K562 (cell line): ENCODE results near the gene CLIP1. TPM values are rescaled to one million over a fixed set of nuclear protein-coding genes. Genes with fewer than 3 reads are reported as not detected.

Source experiments
- ATAC-seq: fragments of 200-7000 bp; cut with Tn5 transposase; 3 replicates; pipeline ENCODE4 v1.9.1; 2020; ENCODE audit warnings: moderate library complexity
- BruUV-seq: library from RNA; stranded (reverse); fragments of 400-500 nt; replicated peaks from 2 replicates; lab custom pipeline; 2021; lab: Mats Ljungman, UMichigan
- CTCF ChIA-PET: fragments of 300-600 bp; formaldehyde crosslinking; extraction: SDS; loops from one replicate; lab custom pipeline; 2021; ENCODE audit warnings: low intra/inter-chr PET ratio; lab: Yijun Ruan, JAX
- POLR2A ChIA-PET: fragments of 300-600, 350-650 bp; sonication (Branson Sonifier 250); formaldehyde crosslinking; extraction: SDS; loops from one replicate; lab custom pipeline; 2021; ENCODE audit warnings: antibody characterized with exemption, inconsistent platforms; lab: Yijun Ruan, JAX
- DNase-seq, 4 experiments: peaks; one replicate each; pipeline versions ENCODE4 v3.0.0 to v3.0.0-alpha.2; 2011 to 2018; ENCODE audit warnings: low spot score in 3 of 4, mixed read lengths in 3 of 4; ENCODE audit errors: extremely low read depth in 1 of 4
- FAIRE-seq: peaks from 2 replicates; lab custom pipeline; 2011; peaks lifted over from hg19 to GRCh38; lab: Jason Lieb, UNC
- H2AFZ ChIP-seq: 2 replicates; pipeline ENCODE4 v1.6.0; 2011; ENCODE audit warnings: low read depth, low read length, control low read depth, inconsistent platforms
- H3K27ac ChIP-seq: fragments of 200-600 bp; 3 replicates; pipeline ENCODE4 v1.8.0; 2011; ENCODE audit warnings: low read depth, mild to moderate bottlenecking, control low read depth, inconsistent platforms, low read length, moderate library complexity, mixed read lengths; ENCODE audit errors: extremely low read depth
- H3K27me3 ChIP-seq, 2 experiments: fragments of 300-600 bp in 1 of 2; 2 replicates in 1 of 2; 3 replicates in 1 of 2; pipeline versions ENCODE4 v1.6.0 to v1.8.0; 2011; ENCODE audit warnings: inconsistent platforms in 2 of 2, low read length in 2 of 2, mild to moderate bottlenecking in 1 of 2, mixed read lengths in 1 of 2, moderate library complexity in 1 of 2; ENCODE audit not compliant: control insufficient read depth in 2 of 2, insufficient read depth in 2 of 2
- H3K36me3 ChIP-seq: fragments of 300-600 bp; 3 replicates; pipeline ENCODE4 v1.8.0; 2011; ENCODE audit warnings: mild to moderate bottlenecking, low read length, inconsistent platforms; ENCODE audit not compliant: control insufficient read depth, insufficient read depth
- H3K4me1 ChIP-seq, 2 experiments: fragments of 200-600 bp in 1 of 2; replicated peaks in 1 of 2; 2 replicates in 1 of 2; 3 replicates in 1 of 2; pipeline versions ENCODE4 v1.5.1 to v1.8.0; 2011; ENCODE audit warnings: inconsistent platforms in 2 of 2, low read length in 2 of 2, mild to moderate bottlenecking in 1 of 2, mixed read lengths in 1 of 2, moderate library complexity in 1 of 2; ENCODE audit not compliant: control insufficient read depth in 2 of 2, insufficient read depth in 2 of 2
- H3K4me2 ChIP-seq: 2 replicates; pipeline ENCODE4 v1.6.1; 2011; ENCODE audit warnings: low read length, control low read depth, inconsistent platforms, mixed read lengths; ENCODE audit not compliant: insufficient read depth
- H3K4me3 ChIP-seq: fragments of 200-600 bp; sonication (generic), shearing (Covaris generic); 2 replicates; pipeline ENCODE4 v1.5.1; 2016; ENCODE audit warnings: control low read depth, inconsistent platforms
- H3K79me2 ChIP-seq: fragments of 200-600 bp; 3 replicates; pipeline ENCODE4 v1.8.0; 2011; ENCODE audit warnings: low read length, inconsistent platforms; ENCODE audit not compliant: control insufficient read depth, insufficient read depth
- H3K9ac ChIP-seq, 2 experiments: 2 replicates each; pipeline versions ENCODE4 v1.6.0 to v1.6.1; 2011; ENCODE audit warnings: low read depth in 2 of 2, low read length in 2 of 2, control low read depth in 1 of 2, inconsistent platforms in 1 of 2, mild to moderate bottlenecking in 1 of 2, mixed read lengths in 1 of 2; ENCODE audit not compliant: insufficient read depth in 1 of 2
- H3K9me1 ChIP-seq: one replicate; pipeline ENCODE4 v1.6.0; 2011; ENCODE audit warnings: inconsistent platforms, mild to moderate bottlenecking, low read length, moderate library complexity; ENCODE audit not compliant: control insufficient read depth, insufficient read depth
- H3K9me3 ChIP-seq: replicated peaks from 2 replicates; pipeline ENCODE4 v1.5.1; 2011; ENCODE audit warnings: low read depth, low read length, inconsistent platforms; ENCODE audit not compliant: control insufficient read depth, insufficient read depth
- H4K20me1 ChIP-seq: replicated peaks from 2 replicates; pipeline ENCODE4 v1.6.1; 2011; ENCODE audit warnings: low read length, inconsistent platforms, mixed read lengths; ENCODE audit not compliant: control insufficient read depth, insufficient read depth
- BRCA1 ChIP-seq, 2 experiments: fragments of 450-650 bp in 1 of 2; sonication (generic) in 1 of 2; formaldehyde crosslinking in 1 of 2; IDR thresholded peaks; 2 replicates each; pipeline versions ENCODE4 v1.5.0 to v1.6.1; 2017 to 2020; ENCODE audit warnings: mild to moderate bottlenecking in 1 of 2, missing genetic modification reagents in 1 of 2
- CBX2 ChIP-seq: fragments of 200-600 bp; sonication (generic); IDR thresholded peaks from one replicate; pipeline ENCODE4 v1.6.1; 2012; ENCODE audit warnings: mild to moderate bottlenecking, low read length, inconsistent platforms; ENCODE audit not compliant: insufficient read depth, poor library complexity, severe bottlenecking
- ELF4 ChIP-seq: fragments of 450-650 bp; formaldehyde crosslinking; IDR thresholded peaks from 2 replicates; pipeline ENCODE4 v1.4.0; 2022; ENCODE audit warnings: missing genetic modification characterization
- EP400 ChIP-seq: fragments of 450-650 bp; IDR thresholded peaks from 2 replicates; pipeline ENCODE4 v1.6.1; 2017; ENCODE audit warnings: antibody characterized with exemption, mild to moderate bottlenecking, moderate library complexity
- ESRRB ChIP-seq: fragments of 250-450 bp; sonication (Bioruptor Pico); IDR thresholded peaks from 2 replicates; pipeline ENCODE4 v1.5.0; 2020; ENCODE audit warnings: mild to moderate bottlenecking, moderate library complexity, borderline replicate concordance
- FOSL1 ChIP-seq: fragments of 200-800 bp; sonication (Bioruptor generic); conservative IDR thresholded peaks from 2 replicates; pipeline ENCODE4 v1.6.1; 2016; ENCODE audit warnings: missing genetic modification characterization, missing compliant biosample characterization
- GTF2E2 ChIP-seq: fragments of 200-800 bp; sonication (Bioruptor generic); IDR thresholded peaks from 2 replicates; pipeline ENCODE4 v1.6.1; 2016; ENCODE audit warnings: missing genetic modification characterization, missing compliant biosample characterization
- HDAC1 ChIP-seq, 2 experiments: fragments of 450-650 bp; IDR thresholded peaks; 2 replicates each; pipeline ENCODE4 v1.6.1; 2016 to 2017; ENCODE audit warnings: inconsistent platforms in 1 of 2, mild to moderate bottlenecking in 1 of 2, moderate library complexity in 1 of 2
- LEF1 ChIP-seq: fragments of 450-650 bp; IDR thresholded peaks from 2 replicates; pipeline ENCODE4 v1.6.1; 2016; ENCODE audit warnings: mild to moderate bottlenecking
- MCM5 ChIP-seq: fragments of 450-650 bp; IDR thresholded peaks from 2 replicates; pipeline ENCODE4 v1.6.1; 2016; ENCODE audit warnings: low read depth
- NR2F6 ChIP-seq: fragments of 450-650 bp; formaldehyde crosslinking; IDR thresholded peaks from 2 replicates; pipeline ENCODE4 v1.4.0; 2020; ENCODE audit warnings: mild to moderate bottlenecking
- POLR2AphosphoS5 ChIP-seq: IDR thresholded peaks from 2 replicates; pipeline ENCODE4 v1.6.1; 2011; ENCODE audit warnings: mild to moderate bottlenecking, low read depth, low read length, moderate library complexity; ENCODE audit not compliant: control insufficient read depth, insufficient read depth
- SMARCA5 ChIP-seq: fragments of 450-650 bp; IDR thresholded peaks from 2 replicates; pipeline ENCODE4 v1.6.1; 2016
- SP2 ChIP-seq: IDR thresholded peaks from 2 replicates; pipeline ENCODE4 v1.6.1; 2011; ENCODE audit warnings: mild to moderate bottlenecking, low read depth, low read length, moderate library complexity; ENCODE audit not compliant: poor library complexity, severe bottlenecking; ENCODE audit errors: extremely low read depth
- TCF3 ChIP-seq: sonication (generic); formaldehyde crosslinking; IDR thresholded peaks from 2 replicates; pipeline ENCODE4 v1.4.0; 2020; ENCODE audit warnings: mild to moderate bottlenecking, missing genetic modification reagents
- ZBED1 ChIP-seq: IDR thresholded peaks from 2 replicates; pipeline ENCODE4 v1.6.1; 2014
- ZFP1 ChIP-seq: fragments of 450-650 bp; formaldehyde crosslinking; IDR thresholded peaks from 2 replicates; pipeline ENCODE4 v1.4.0; 2020; ENCODE audit warnings: mild to moderate bottlenecking, mixed read lengths
- ZNF197 ChIP-seq: fragments of 200-800 bp; sonication (Bioruptor generic); IDR thresholded peaks from 2 replicates; pipeline ENCODE4 v1.6.1; 2016; ENCODE audit warnings: low read depth, missing genetic modification characterization, missing compliant biosample characterization
- ZNF263 ChIP-seq: sonication (generic); formaldehyde crosslinking; IDR thresholded peaks from 2 replicates; pipeline ENCODE4 v1.8.0; 2022; ENCODE audit warnings: mild to moderate bottlenecking, missing genetic modification reagents, borderline replicate concordance
- ZNF445 ChIP-seq: fragments of 250-450 bp; sonication (Bioruptor Pico); IDR thresholded peaks from 2 replicates; pipeline ENCODE4 v1.4.0; 2020; ENCODE audit warnings: low read depth, mild to moderate bottlenecking, moderate library complexity
- ZNF79 ChIP-seq: fragments of 250-450 bp; sonication (Bioruptor Pico); IDR thresholded peaks from 2 replicates; pipeline ENCODE4 v1.4.0; 2020; ENCODE audit warnings: low read depth, mild to moderate bottlenecking, moderate library complexity
- WGBS: fragments of 100-300 bp; shearing (Covaris generic); methylation state at CpG from one replicate; pipeline ENCODE4 v1.1.6; 2016; ENCODE audit warnings: low coverage, mixed read lengths; ENCODE audit not compliant: insufficient coverage; ENCODE audit errors: missing lambda C conversion rate; 5-methylcytosine and 5-hydroxymethylcytosine counted together
- in situ Hi-C: fragments of 300-500 bp; cut with MboI; formaldehyde crosslinking; loops from 4 replicates; pipeline ENCODE4 v1.15.0; 2018; ENCODE audit warnings: inconsistent platforms, mixed read lengths
- intact Hi-C: fragments of 100-400 bp; cut with micrococcal nuclease; formaldehyde crosslinking; loops from 2 replicates; pipeline ENCODE4 v1.14.2; 2022
- polyA plus RNA-seq, 8 experiments: library from polyadenylated mRNA; depleted of rRNA in 4 of 8; stranded (reverse) in 5 of 8; unstranded in 3 of 8; fragments of >200 nt; fragmentation: Nextera tagmentation in 2 of 8; fragmentation: Illumina TruSeq in 1 of 8; extraction: Ambion mirVana in 2 of 8; extraction: Trizol in 1 of 8; gene quantifications; 2 replicates each; pipeline versions ENCODE4 v1.2.1 to v1.2.3, GENCODE V29; 2011 to 2014; ENCODE audit warnings: inconsistent platforms in 1 of 8, missing spikeins in 1 of 8
- total RNA-seq, 7 experiments: library from RNA; depleted of rRNA in 6 of 7; stranded (reverse); fragments of >200 nt in 6 of 7; fragmentation: Illumina TruSeq in 2 of 7; extraction: Trizol in 2 of 7; gene quantifications; 2 replicates each; pipeline versions ENCODE4 v1.2.1 to v1.2.3, GENCODE V29; 2011 to 2021; ENCODE audit warnings: low replicate concordance in 1 of 7
- TF ChIP-seq, protein P1 (sequence below): IDR thresholded peaks from 2 replicates; pipeline ENCODE4 v1.6.1; 2011; ENCODE audit not compliant: insufficient read length; ENCODE audit errors: extremely low read depth
- TF ChIP-seq, protein P2 (sequence below): sonication (generic); formaldehyde crosslinking; IDR thresholded peaks from 2 replicates; pipeline ENCODE4 v1.8.1; 2022; ENCODE audit warnings: missing genetic modification reagents

Gene CLIP1
- total and polyA plus RNA-seq, 9 of the 15 experiments (the other 6 are each of a cell fraction or from before 2014, with no cell fraction given) = 5.8 to 33.9 (median 27.6) TPM

DNA sequence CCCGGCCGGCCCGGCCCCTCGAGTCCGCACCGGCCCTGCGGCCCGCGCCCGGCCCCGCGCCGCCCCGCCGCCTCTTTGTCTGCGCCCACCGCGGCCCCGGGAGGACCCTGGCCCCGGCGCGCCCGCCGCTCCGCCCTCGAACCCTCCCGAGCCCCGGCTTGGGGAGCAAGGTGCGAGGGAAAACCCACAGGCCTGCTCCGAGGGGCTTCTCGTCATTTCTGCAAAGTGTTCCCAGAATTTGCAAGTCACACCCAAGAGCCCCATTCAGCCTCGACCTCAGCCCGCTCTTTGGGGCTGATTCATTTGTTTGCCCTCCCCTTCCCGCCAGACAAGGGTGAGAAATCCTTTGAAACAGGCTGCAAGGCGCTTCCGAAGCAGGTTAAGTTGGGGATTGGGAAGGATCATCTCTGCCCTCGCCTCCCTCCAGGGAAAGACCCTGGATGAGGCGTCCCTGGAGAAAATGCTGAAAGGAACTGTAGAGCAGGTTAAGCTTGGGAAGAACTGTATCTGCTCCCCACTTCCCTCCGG lies 325 bp upstream of the CLIP1 start:
- ATAC-seq = peak; percentile 29
- peak overlapping the region; percentile 51 for H3K4me3 ChIP-seq
- intact Hi-C loops = loop anchor here (5.0 kb wide), 1 partner anchor 90 kb away; no protein-coding TSS in a partner anchor
- peaks cover 40% of the 10 kb centered on the region for H3K79me2 ChIP-seq
- ChIA-PET CTCF (interaction anchor here (1.6 kb wide), 1 partner anchor 86 kb away, joined by 12 read pairs; no protein-coding TSS in a partner anchor), POLR2A (interaction anchor here (0.6 to 4.6 kb wide), 9 partner anchors 10 to 76 kb away, joined by 3 to 30 read pairs (median 5); no protein-coding TSS in a partner anchor)
- no peaks in the 10 kb centered on the region for H3K9me1 ChIP-seq
- peak overlapping the region; percentile 80 for H3K27ac ChIP-seq
- WGBS = 6% methylated on average over 13 of the region's 39 CpGs
- H3K27me3 ChIP-seq = no peaks in the 10 kb centered on the region
- H3K36me3 ChIP-seq = no peaks in the 10 kb centered on the region
- peaks cover 26 to 31% of the 10 kb centered on the region in 2 experiments for H3K4me1 ChIP-seq
- peak; percentile 91 for FAIRE-seq
- no TSS peak for BruUV-seq
- H4K20me1 ChIP-seq = no peaks in the 10 kb centered on the region
- H3K9ac ChIP-seq = peak overlapping the region; percentile 80 to 90
- H3K9me3 ChIP-seq = no peaks in the 10 kb centered on the region
- peak overlapping the region; percentile 95 for H3K4me2 ChIP-seq
- in situ Hi-C loops = no loop called here
- peak overlapping the region; percentile 98 for H2AFZ ChIP-seq
- peak in 2 of 4 experiments; percentile 59 to 73 for DNase-seq
- TF ChIP-seq NR2F6 (no peak), ZNF263 (CRISPR knock-in tag) (no peak), GTF2E2 (peak; percentile 46; the same call in 1 of the 2 replicates), SP2 (no peak), ZNF445 (no peak), HDAC1 (IDR thresholded peaks at IDR 0.05) (no peak), BRCA1 (IDR thresholded peaks at IDR 0.05) (no peak), BRCA1 (CRISPR knock-in tag; IDR thresholded peaks at IDR 0.05) (no peak), ELF4 (CRISPR knock-in tag) (no peak), EP400 (peak; percentile 35; the same call in 1 of the 2 replicates), CBX2 (no peak), LEF1 (0 out of 2 replicates have a peak, but pooled peaks have one; percentile 20), MCM5 (no peak), ZBED1 (no peak), TCF3 (CRISPR knock-in tag) (no peak), ZFP1 (CRISPR knock-in tag) (no peak), POLR2AphosphoS5 (0 out of 2 replicates have a peak, but pooled peaks have one; percentile 7), FOSL1 (tag) (no peak; the same call in 1 of the 2 replicates), SMARCA5 (no peak), ZNF197 (CRISPR knock-in tag) (no peak), ZNF79 (CRISPR knock-in tag) (no peak), ESRRB (no peak)
- TF ChIP-seq, protein P1, sequence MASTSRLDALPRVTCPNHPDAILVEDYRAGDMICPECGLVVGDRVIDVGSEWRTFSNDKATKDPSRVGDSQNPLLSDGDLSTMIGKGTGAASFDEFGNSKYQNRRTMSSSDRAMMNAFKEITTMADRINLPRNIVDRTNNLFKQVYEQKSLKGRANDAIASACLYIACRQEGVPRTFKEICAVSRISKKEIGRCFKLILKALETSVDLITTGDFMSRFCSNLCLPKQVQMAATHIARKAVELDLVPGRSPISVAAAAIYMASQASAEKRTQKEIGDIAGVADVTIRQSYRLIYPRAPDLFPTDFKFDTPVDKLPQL = no peak
- TF ChIP-seq, protein P2, sequence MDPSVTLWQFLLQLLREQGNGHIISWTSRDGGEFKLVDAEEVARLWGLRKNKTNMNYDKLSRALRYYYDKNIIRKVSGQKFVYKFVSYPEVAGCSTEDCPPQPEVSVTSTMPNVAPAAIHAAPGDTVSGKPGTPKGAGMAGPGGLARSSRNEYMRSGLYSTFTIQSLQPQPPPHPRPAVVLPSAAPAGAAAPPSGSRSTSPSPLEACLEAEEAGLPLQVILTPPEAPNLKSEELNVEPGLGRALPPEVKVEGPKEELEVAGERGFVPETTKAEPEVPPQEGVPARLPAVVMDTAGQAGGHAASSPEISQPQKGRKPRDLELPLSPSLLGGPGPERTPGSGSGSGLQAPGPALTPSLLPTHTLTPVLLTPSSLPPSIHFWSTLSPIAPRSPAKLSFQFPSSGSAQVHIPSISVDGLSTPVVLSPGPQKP (CRISPR knock-in tag) = no peak
